GM10266 (cell line): ENCODE data around the gene AP2B1.
A peak's percentile ranks its signal among the peaks of the same experiment; 100 is the strongest.

Source experiments
- DNase-seq: peaks from one replicate; pipeline ENCODE4 v3.0.0; 2012; ENCODE audit errors: extremely low spot score
- TF ChIP-seq, protein P1 (sequence below): IDR thresholded peaks from 2 replicates; pipeline ENCODE4 v1.5.1; 2012; ENCODE audit warnings: mild to moderate bottlenecking, low read depth; ENCODE audit not compliant: control insufficient read depth, insufficient read depth; ENCODE audit errors: missing control alignments

Gene AP2B1

DNA sequence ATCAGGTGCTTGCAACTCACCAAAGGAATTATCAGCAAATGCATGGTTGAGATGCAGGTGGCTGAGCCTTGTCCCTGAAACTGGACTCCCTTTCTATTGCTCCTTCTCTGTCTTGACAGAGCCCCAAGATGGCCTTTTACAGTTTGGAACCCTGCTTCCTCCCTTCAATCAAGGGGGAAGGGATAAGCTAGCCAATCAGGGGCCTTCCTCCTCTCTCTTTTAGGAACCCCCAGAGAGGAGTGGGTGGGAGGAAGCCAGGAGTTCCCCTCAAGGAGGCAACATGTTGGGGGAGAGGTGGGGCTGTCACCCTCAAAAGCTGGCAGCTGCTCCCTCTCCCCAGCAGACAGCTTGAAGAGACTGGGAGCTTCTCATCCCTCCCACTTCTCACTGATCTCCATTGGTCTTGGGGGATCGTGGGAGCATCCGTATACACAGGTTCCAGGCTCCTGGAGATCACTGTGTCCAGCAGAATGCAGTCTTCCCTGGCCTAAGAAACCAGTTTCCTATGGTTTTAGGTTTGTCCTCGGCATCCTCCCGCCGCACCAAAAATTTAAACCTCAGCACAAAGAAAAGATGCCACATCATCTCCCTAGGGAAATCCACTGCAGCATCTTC lies 151.5 kb downstream of the AP2B1 start:
- TF ChIP-seq, protein P1, sequence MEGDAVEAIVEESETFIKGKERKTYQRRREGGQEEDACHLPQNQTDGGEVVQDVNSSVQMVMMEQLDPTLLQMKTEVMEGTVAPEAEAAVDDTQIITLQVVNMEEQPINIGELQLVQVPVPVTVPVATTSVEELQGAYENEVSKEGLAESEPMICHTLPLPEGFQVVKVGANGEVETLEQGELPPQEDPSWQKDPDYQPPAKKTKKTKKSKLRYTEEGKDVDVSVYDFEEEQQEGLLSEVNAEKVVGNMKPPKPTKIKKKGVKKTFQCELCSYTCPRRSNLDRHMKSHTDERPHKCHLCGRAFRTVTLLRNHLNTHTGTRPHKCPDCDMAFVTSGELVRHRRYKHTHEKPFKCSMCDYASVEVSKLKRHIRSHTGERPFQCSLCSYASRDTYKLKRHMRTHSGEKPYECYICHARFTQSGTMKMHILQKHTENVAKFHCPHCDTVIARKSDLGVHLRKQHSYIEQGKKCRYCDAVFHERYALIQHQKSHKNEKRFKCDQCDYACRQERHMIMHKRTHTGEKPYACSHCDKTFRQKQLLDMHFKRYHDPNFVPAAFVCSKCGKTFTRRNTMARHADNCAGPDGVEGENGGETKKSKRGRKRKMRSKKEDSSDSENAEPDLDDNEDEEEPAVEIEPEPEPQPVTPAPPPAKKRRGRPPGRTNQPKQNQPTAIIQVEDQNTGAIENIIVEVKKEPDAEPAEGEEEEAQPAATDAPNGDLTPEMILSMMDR: no peak

DNA sequence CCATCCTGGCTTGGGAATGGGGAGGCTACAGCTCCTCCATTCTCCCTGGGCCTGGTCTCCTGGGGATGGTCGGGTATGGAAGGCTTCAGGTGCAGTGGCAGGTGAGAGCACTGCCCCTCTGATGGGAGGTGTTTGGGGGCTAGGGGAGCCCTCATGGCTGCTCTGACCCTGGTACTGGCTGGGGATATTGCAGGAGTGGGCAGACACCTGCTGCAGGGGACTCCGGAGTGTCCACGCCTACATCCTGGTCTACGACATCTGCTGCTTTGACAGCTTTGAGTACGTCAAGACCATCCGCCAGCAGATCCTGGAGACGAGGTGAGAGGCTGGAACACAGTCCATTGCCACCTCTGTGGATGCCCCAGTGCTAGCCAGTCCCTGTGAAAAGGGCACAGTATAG lies 153.1 kb downstream of the AP2B1 start:
- no peak for DNase-seq
- TF ChIP-seq, protein P1: no peak

More for the DNA sequence above, 151.5 kb downstream of the AP2B1 start:
- DNase-seq: peak; percentile 59

DNA sequence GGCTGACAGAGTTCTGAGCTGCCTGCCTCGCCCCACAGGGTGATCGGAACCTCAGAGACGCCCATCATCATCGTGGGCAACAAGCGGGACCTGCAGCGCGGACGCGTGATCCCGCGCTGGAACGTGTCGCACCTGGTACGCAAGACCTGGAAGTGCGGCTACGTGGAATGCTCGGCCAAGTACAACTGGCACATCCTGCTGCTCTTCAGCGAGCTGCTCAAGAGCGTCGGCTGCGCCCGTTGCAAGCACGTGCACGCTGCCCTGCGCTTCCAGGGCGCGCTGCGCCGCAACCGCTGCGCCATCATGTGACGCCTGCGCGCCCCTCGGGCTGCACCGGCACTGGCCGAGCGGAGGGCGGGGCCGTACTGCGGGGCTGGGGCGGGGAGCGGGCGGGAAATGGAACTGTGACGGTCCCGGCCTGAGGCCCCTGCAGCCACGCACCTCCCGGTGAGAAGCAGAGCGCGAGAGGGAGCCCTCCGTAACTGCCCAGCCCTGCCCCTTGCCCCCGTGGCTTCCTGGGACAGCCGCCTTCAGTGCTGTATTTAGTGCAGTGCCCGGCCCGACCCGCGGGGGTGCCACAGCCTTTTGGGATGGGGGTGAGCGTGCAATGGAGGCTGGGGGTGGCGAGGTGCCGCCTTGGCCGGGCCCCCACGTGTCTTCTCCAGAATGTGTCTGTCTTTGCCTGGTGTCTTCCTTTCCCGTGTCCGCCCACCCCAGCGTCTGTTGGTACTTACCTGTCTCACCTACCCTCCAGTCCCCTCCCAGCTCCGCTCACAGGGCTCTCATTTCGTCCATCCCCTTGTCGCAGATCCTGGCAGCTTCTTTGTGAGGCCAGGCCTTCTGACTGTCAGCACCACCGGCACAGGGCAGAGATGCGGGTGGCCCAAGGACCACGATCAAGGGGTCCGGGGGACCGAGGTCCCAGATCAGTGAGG lies 154.1 kb downstream of the AP2B1 start:
- DNase-seq: peak; percentile 27

DNA sequence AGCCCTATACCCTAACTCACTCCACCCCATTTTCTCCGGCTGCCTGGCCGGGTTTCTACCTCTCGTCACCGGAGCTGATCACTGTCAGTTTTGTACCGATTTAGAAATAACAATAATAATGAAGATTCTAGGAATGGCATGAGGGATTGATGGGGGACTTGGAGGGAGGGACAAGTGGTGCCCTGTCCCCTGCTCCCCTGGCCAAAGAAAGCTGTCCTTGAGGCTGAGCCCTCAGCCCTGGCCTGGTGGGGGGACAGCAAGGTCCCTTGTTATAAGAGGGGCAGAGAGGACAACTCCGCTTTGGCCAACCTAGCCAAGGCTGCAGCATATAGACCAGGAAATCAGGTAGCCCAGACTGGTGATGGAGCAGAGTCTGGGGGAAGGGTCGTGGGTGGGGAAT lies 155.4 kb downstream of the AP2B1 start:
- no peak for DNase-seq
- TF ChIP-seq, protein P1: no peak

More for the DNA sequence above, 154.1 kb downstream of the AP2B1 start:
- TF ChIP-seq, protein P1: no peak

DNA sequence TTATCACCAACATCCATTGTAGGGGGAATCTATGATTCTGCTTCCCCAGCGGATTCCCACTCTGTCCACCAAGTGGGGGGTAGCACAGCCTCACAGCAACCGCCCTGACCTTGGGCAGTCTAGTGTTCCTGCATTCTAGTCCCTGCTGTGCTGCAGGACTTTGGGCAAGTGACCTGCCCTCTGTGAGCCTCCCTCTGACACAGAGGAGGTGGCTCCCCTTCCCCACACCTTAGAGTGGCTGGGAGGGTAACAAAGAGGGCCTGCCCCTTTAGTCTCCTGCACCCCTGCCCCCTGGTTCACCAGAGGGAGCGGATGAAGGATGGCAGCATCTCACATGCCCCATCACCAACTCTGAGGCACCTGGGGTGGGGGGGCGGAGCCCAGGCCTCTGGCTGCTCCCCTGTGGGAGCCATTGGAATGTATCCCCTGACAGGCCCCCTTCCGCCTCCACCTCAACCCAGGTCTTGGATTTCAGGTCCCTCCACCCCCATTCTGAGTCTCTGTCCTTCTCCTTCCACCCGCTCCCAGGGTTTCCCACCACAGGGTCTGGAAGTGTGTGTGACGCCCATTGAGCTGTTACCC lies 155.9 kb downstream of the AP2B1 start:
- no peak for DNase-seq
- TF ChIP-seq, protein P1: no peak

DNA sequence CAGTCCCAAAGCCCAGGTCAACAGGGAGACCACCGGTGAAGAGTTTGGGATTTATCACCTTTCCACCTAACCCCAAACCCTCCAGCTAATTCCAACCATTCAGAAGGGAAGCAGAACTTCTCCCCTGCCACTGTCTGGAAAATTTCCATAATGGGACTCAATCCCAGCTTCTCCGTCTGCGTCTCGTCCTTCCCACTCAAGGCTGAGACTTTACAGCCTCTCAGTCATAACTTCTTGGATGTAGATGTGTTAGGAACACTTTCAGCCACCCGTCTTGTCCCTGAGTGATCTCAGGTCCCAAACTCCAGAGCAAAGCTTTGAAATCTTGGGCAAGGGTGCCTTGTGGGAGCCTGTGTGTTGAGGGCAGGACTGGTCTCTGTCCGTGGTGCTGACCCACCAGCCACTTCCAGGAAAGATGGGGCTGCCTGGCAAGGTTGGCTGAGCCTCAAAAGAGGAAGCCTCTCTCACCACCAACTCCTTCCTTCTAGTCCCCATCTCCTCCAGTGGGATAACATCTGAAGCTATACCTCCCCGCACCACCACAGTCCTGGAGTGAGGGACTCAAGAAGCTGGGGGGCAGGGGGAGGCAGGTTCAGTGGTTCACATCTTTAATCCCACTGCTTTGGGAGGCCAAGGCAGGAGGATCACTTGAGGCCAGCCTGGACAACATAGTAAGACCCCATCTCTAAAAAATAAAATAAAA lies 156.7 kb downstream of the AP2B1 start:
- no peak for DNase-seq
- TF ChIP-seq, protein P1: no peak
